Measurements from ENCODE around the gene CWC27. TPM values are rescaled to one million over a fixed set of nuclear protein-coding genes. Genes with fewer than 3 reads are reported as not detected.

The CWC27 gene
- total RNA-seq, 6 experiments from 2014 or later: 19.6 to 29.9 (median 25.4) TPM

- Mint-ChIP-seq H3K4me3 (no peak overlapping the region), H3K27me3 (ENCODE audit: insufficient read depth) (0 out of 2 replicates have a peak, but pooled peaks cover 2% of the 10 kb centered on the region), H3K27ac (no peak overlapping the region), H3K9me3 (no peaks in the 10 kb centered on the region), H3K4me1 (ENCODE audit: low read depth) (peaks cover 37% of the 10 kb centered on the region), H3K36me3 (ENCODE audit: low read depth) (peaks cover 4% of the 10 kb centered on the region; the same call in 1 of the 2 replicates)
- TF ChIP-seq, protein P1, sequence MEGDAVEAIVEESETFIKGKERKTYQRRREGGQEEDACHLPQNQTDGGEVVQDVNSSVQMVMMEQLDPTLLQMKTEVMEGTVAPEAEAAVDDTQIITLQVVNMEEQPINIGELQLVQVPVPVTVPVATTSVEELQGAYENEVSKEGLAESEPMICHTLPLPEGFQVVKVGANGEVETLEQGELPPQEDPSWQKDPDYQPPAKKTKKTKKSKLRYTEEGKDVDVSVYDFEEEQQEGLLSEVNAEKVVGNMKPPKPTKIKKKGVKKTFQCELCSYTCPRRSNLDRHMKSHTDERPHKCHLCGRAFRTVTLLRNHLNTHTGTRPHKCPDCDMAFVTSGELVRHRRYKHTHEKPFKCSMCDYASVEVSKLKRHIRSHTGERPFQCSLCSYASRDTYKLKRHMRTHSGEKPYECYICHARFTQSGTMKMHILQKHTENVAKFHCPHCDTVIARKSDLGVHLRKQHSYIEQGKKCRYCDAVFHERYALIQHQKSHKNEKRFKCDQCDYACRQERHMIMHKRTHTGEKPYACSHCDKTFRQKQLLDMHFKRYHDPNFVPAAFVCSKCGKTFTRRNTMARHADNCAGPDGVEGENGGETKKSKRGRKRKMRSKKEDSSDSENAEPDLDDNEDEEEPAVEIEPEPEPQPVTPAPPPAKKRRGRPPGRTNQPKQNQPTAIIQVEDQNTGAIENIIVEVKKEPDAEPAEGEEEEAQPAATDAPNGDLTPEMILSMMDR (IDR thresholded peaks at IDR 0.05): no peak
- DNase-seq: no peak
Measured at GRCh38 chr5:64794053-64794770, 25.5 kb downstream of the CWC27 start.

GRCh38 chr5:64796301-64796700 is 27.6 kb downstream of the CWC27 start:
- DNase-seq: no peak
- Mint-ChIP-seq H3K9me3 (no peaks in the 10 kb centered on the region), H3K4me3 (no peak overlapping the region), H3K4me1 (ENCODE audit: low read depth) (peaks cover 18% of the 10 kb centered on the region), H3K27ac (no peak overlapping the region), H3K36me3 (ENCODE audit: low read depth) (peaks cover 4% of the 10 kb centered on the region; the same call in 1 of the 2 replicates), H3K27me3 (ENCODE audit: insufficient read depth) (0 out of 2 replicates have a peak, but pooled peaks cover 2% of the 10 kb centered on the region)
- TF ChIP-seq, protein P1 (IDR thresholded peaks at IDR 0.05): no peak

GRCh38 chr5:64800926-64801325 is 32.2 kb downstream of the CWC27 start:
- Mint-ChIP-seq H3K27ac (no peak overlapping the region), H3K9me3 (no peaks in the 10 kb centered on the region), H3K4me1 (ENCODE audit: low read depth) (no peaks in the 10 kb centered on the region; the same call in none of the 2 replicates), H3K4me3 (no peak overlapping the region), H3K36me3 (ENCODE audit: low read depth) (no peaks in the 10 kb centered on the region), H3K27me3 (ENCODE audit: insufficient read depth) (no peaks in the 10 kb centered on the region)
- TF ChIP-seq, protein P1 (IDR thresholded peaks at IDR 0.05): no peak
- no peak for DNase-seq

- H3K27ac Mint-ChIP-seq: no peak overlapping the region
- H3K4me1 Mint-ChIP-seq (ENCODE audit: low read depth): peaks cover 14% of the 10 kb centered on the region
- peaks cover 6% of the 10 kb centered on the region; the same call in 1 of the 2 replicates for H3K36me3 Mint-ChIP-seq (ENCODE audit: low read depth)
- no peak overlapping the region for H3K4me3 Mint-ChIP-seq
- no peaks in the 10 kb centered on the region for H3K27me3 Mint-ChIP-seq (ENCODE audit: insufficient read depth)
- TF ChIP-seq, protein P1 (IDR thresholded peaks at IDR 0.05): no peak
- no peaks in the 10 kb centered on the region for H3K9me3 Mint-ChIP-seq
- no peak for DNase-seq
Measured at GRCh38 chr5:64806537-64806936, 37.8 kb downstream of the CWC27 start.

DNA sequence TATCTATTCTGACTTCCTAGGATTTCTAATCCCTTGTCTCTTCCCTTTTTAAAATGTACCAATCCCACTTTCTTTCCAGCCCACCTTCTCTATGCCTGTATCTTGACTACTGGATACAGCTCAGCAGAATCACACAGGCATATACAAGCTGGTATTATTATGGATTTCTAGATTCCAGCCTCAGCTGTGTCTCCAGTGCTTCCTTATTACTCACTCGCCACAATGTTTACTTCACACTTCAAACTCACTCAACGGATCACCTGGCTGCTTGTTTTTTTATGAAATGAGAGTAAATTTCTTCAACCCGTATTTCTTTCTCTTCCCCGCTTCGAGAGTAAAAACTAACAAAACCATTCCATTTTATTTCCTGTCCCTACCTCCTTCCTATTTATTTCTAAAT is 38.8 kb downstream of the CWC27 start:
- Mint-ChIP-seq H3K4me1 (ENCODE audit: low read depth) (peaks cover 14% of the 10 kb centered on the region), H3K27ac (no peak overlapping the region), H3K36me3 (ENCODE audit: low read depth) (peaks cover 6% of the 10 kb centered on the region; the same call in 1 of the 2 replicates), H3K27me3 (ENCODE audit: insufficient read depth) (no peaks in the 10 kb centered on the region), H3K4me3 (no peak overlapping the region), H3K9me3 (no peaks in the 10 kb centered on the region)
- DNase-seq: no peak
- TF ChIP-seq, protein P1 (IDR thresholded peaks at IDR 0.05): no peak
